SK-N-SH (cell line): ENCODE data around the gene NCAPH2. TPM values are rescaled to one million over a fixed set of nuclear protein-coding genes. Genes with fewer than 3 reads are reported as not detected.

Experiments
- CTCF ChIA-PET: fragments of 300-600, 350-600 bp; formaldehyde crosslinking; extraction: SDS; loops from one replicate; lab custom pipeline; 2021; lab: Yijun Ruan, JAX
- POLR2A ChIA-PET: fragments of 350-600 bp; sonication (Branson Sonifier 250); formaldehyde crosslinking; extraction: SDS; loops from one replicate; lab custom pipeline; 2020; ENCODE audit warnings: antibody characterized with exemption, inconsistent platforms; lab: Yijun Ruan, JAX
- DNase-seq: peaks from one replicate; pipeline ENCODE4 v3.0.0; 2012
- H2AFZ ChIP-seq: fragments of 200-600 bp; sonication (generic); 2 replicates; pipeline ENCODE4 v1.8.1; 2016; ENCODE audit warnings: antibody characterized with exemption, mild to moderate bottlenecking, low read depth
- H3F3A ChIP-seq: fragments of 200-600 bp; sonication (generic); replicated peaks from 2 replicates; pipeline ENCODE3; 2016; ENCODE audit warnings: antibody characterized with exemption, mild to moderate bottlenecking; ENCODE audit not compliant: insufficient read depth
- H3K27ac ChIP-seq, 2 experiments: fragments of 200-500 bp in 1 of 2; fragments of 200-600 bp in 1 of 2; sonication (Bioruptor generic) in 1 of 2; sonication (generic), shearing (Covaris generic) in 1 of 2; 2 replicates each; pipeline versions ENCODE4 v1.5.1 to v1.6.1; 2014 to 2016; ENCODE audit warnings: low read depth in 2 of 2, inconsistent platforms in 1 of 2, low read length in 1 of 2, mild to moderate bottlenecking in 1 of 2, mixed read lengths in 1 of 2
- H3K27me3 ChIP-seq: fragments of 200-600 bp; sonication (generic), shearing (Covaris generic); 2 replicates; pipeline ENCODE4 v1.6.1; 2016; ENCODE audit warnings: mixed run types; ENCODE audit not compliant: insufficient read depth
- H3K36me3 ChIP-seq, 2 experiments: fragments of 200-500 bp in 1 of 2; fragments of 200-600 bp in 1 of 2; sonication (Bioruptor generic) in 1 of 2; sonication (generic) in 1 of 2; replicated peaks in 1 of 2; 2 replicates each; pipeline versions ENCODE3 to v1.5.1; 2014 to 2016; ENCODE audit warnings: low read length in 1 of 2, mild to moderate bottlenecking in 1 of 2; ENCODE audit not compliant: insufficient read depth in 2 of 2, control insufficient read depth in 1 of 2
- H3K4me1 ChIP-seq, 2 experiments: fragments of 200-500 bp in 1 of 2; fragments of 200-600 bp in 1 of 2; sonication (Bioruptor generic) in 1 of 2; sonication (generic), shearing (Covaris generic) in 1 of 2; 2 replicates each; pipeline versions ENCODE4 v1.5.1 to v1.6.1; 2014 to 2016; ENCODE audit warnings: low read depth in 1 of 2, low read length in 1 of 2, mixed run types in 1 of 2; ENCODE audit not compliant: insufficient read depth in 2 of 2, control insufficient read depth in 1 of 2
- H3K4me2 ChIP-seq: fragments of 200-600 bp; sonication (generic), shearing (Covaris generic); 2 replicates; pipeline ENCODE4 v1.6.1; 2017; ENCODE audit warnings: mixed run types
- H3K4me3 ChIP-seq, 2 experiments: fragments of 200-500 bp in 1 of 2; fragments of 200-600 bp in 1 of 2; sonication (Bioruptor generic) in 1 of 2; sonication (generic), shearing (Covaris generic) in 1 of 2; 2 replicates each; pipeline versions ENCODE4 v1.5.1 to v1.8.1; 2014 to 2016; ENCODE audit warnings: low read depth in 2 of 2, inconsistent platforms in 1 of 2, low read length in 1 of 2, mild to moderate bottlenecking in 1 of 2, mixed read lengths in 1 of 2, moderate library complexity in 1 of 2
- H3K79me2 ChIP-seq: fragments of 200-600 bp; sonication (generic); 2 replicates; pipeline ENCODE4 v1.8.1; 2017; ENCODE audit warnings: mild to moderate bottlenecking; ENCODE audit not compliant: insufficient read depth
- H3K9ac ChIP-seq: fragments of 200-600 bp; sonication (generic); 2 replicates; pipeline ENCODE4 v1.6.1; 2017; ENCODE audit warnings: mixed run types
- H3K9me2 ChIP-seq: fragments of 200-600 bp; sonication (generic); 2 replicates; pipeline ENCODE4 v1.6.1; 2017; ENCODE audit warnings: mixed run types
- H3K9me3 ChIP-seq: fragments of 200-600 bp; sonication (generic); 2 replicates; pipeline ENCODE4 v1.6.1; 2017; ENCODE audit warnings: mixed run types, mild to moderate bottlenecking, moderate library complexity
- H4K20me1 ChIP-seq: fragments of 200-600 bp; sonication (generic); 2 replicates; pipeline ENCODE4 v1.6.1; 2017; ENCODE audit warnings: mild to moderate bottlenecking, mixed run types; ENCODE audit not compliant: insufficient read depth
- EP300 ChIP-seq, 2 experiments: IDR thresholded peaks; 2 replicates each; pipeline versions ENCODE4 v1.4.0 to v1.6.1; 2012; ENCODE audit warnings: borderline replicate concordance in 1 of 2, low read depth in 1 of 2, low read length in 1 of 2
- FOSL2 ChIP-seq: IDR thresholded peaks from 2 replicates; pipeline ENCODE4 v1.4.0; 2012; ENCODE audit warnings: low read depth, mild to moderate bottlenecking, moderate library complexity, borderline replicate concordance
- FOXJ3 ChIP-seq: sonication (generic); formaldehyde crosslinking; IDR thresholded peaks from 2 replicates; pipeline ENCODE4 v1.5.1; 2020; ENCODE audit warnings: mild to moderate bottlenecking, missing genetic modification reagents
- GABPA ChIP-seq: IDR thresholded peaks from 2 replicates; pipeline ENCODE4 v1.4.0; 2012; ENCODE audit warnings: low read depth, mild to moderate bottlenecking
- GATA2 ChIP-seq: sonication (generic); formaldehyde crosslinking; IDR thresholded peaks from 2 replicates; pipeline ENCODE4 v1.5.0; 2020; ENCODE audit warnings: mild to moderate bottlenecking, missing genetic modification reagents
- MXI1 ChIP-seq: IDR thresholded peaks from 2 replicates; pipeline ENCODE4 v1.6.1; 2012; ENCODE audit warnings: mild to moderate bottlenecking, low read depth, low read length, improper control_type of control experiment
- NFIC ChIP-seq: IDR thresholded peaks from 2 replicates; pipeline ENCODE4 v1.4.0; 2012; ENCODE audit warnings: borderline replicate concordance
- POLR2AphosphoS5 ChIP-seq: IDR thresholded peaks from 2 replicates; pipeline ENCODE4 v1.6.1; 2012; ENCODE audit warnings: low read depth, low read length
- RFX5 ChIP-seq: IDR thresholded peaks from 2 replicates; pipeline ENCODE4 v1.6.1; 2012; ENCODE audit warnings: mild to moderate bottlenecking, improper control_type of control experiment, low read length
- SMC3 ChIP-seq: IDR thresholded peaks from 2 replicates; pipeline ENCODE4 v1.6.1; 2012; ENCODE audit warnings: low read depth, low read length, improper control_type of control experiment
- TAF1 ChIP-seq: IDR thresholded peaks from 2 replicates; pipeline ENCODE4 v1.6.1; 2012; ENCODE audit warnings: low read depth, mild to moderate bottlenecking, low read length, moderate library complexity, borderline replicate concordance
- YY1 ChIP-seq: IDR thresholded peaks from 2 replicates; pipeline ENCODE4 v1.4.0; 2012; ENCODE audit warnings: low read depth, mild to moderate bottlenecking
- WGBS: methylation state at CpG from one replicate; pipeline ENCODE4 v1.1.6; 2017; ENCODE audit warnings: low lambda C conversion rate; 5-methylcytosine and 5-hydroxymethylcytosine counted together
- polyA plus RNA-seq, 3 experiments: library from polyadenylated mRNA; depleted of rRNA; stranded (reverse); fragments of >200 nt; gene quantifications; 2 replicates each; pipeline ENCODE4 v1.2.3, GENCODE V29; 2012
- TF ChIP-seq, protein P1 (sequence below): IDR thresholded peaks from 2 replicates; pipeline ENCODE4 v1.4.0; 2012; ENCODE audit warnings: low read depth, borderline replicate concordance
- TF ChIP-seq, protein P2 (sequence below): fragments of 150-350 bp; IDR thresholded peaks from 2 replicates; pipeline ENCODE4 v1.6.1; 2016; ENCODE audit warnings: mild to moderate bottlenecking, low read depth, low read length

Gene NCAPH2
- polyA plus RNA-seq, 1 of the 3 experiments (the other 2 are of a cell fraction): 22.4 TPM

DNA sequence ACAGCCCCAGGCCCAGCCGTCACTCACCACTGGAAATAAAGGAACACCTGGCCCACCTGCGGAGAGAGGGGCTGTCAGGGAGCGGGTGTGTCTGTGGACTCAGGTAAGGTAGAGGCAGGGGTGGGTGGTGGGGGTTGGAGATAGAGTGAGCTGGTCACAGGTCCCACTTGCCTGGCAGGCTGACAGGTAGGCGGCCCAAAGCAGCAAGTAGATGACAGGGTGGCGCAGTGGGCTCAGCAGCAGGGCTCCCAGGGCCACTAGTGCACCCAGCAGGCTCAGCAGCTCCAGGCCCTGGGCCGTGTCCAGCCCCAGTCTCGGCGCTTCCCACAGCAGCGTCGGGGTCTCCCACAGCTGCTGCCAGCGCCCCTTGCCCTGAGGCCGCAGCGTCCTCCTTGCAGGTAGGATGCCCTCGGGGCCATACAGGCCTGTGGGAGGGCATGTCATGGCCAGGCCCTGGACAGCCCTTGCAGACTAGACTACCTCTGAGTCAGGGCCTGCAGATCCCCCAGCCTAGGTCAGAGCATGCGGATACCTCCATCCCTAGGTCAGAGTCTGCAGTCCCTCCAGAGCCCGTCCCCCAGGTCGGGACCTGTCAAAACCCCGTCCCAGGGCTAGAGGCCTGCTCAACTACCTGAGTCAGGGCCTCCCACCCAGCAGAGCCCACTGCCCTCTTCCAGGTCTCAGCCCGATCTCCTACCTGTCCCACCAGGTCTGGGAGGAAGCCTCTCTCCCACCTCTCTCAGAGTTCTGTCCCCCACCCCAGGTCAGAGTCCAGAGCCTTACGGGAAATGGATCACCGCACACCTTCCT is 1.2 kb upstream of the NCAPH2 start:
- H3K4me2 ChIP-seq: peak overlapping the region; percentile 92
- WGBS: 27% methylated on average over 8 of the region's 21 CpGs
- peaks cover 60% of the 10 kb centered on the region for H3K79me2 ChIP-seq
- peak overlapping the region; percentile 79; the same call in 1 of the 2 replicates for H2AFZ ChIP-seq
- H3K9me3 ChIP-seq: no peaks in the 10 kb centered on the region
- H3K9ac ChIP-seq: peak overlapping the region; percentile 96
- no peak for DNase-seq
- peaks cover 7 to 14% of the 10 kb centered on the region in 2 experiments; a peak in 3 of 4 replicates for H3K4me1 ChIP-seq
- H3K4me3 ChIP-seq: peak overlapping the region; percentile 62 to 81
- TF ChIP-seq POLR2AphosphoS5 (no peak), RFX5 (no peak), EP300 (IDR thresholded peaks at IDR 0.05; ENCODE audit: borderline replicate concordance in 1 of 2, low read depth in 1 of 2, low read length in 1 of 2) (no peak), TAF1 (no peak), NFIC (no peak), FOXJ3 (CRISPR knock-in tag) (no peak), GATA2 (CRISPR knock-in tag) (no peak), GABPA (no peak), FOSL2 (no peak)
- TF ChIP-seq, protein P1, sequence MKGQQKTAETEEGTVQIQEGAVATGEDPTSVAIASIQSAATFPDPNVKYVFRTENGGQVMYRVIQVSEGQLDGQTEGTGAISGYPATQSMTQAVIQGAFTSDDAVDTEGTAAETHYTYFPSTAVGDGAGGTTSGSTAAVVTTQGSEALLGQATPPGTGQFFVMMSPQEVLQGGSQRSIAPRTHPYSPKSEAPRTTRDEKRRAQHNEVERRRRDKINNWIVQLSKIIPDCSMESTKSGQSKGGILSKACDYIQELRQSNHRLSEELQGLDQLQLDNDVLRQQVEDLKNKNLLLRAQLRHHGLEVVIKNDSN: no peak
- TF ChIP-seq, protein P2, sequence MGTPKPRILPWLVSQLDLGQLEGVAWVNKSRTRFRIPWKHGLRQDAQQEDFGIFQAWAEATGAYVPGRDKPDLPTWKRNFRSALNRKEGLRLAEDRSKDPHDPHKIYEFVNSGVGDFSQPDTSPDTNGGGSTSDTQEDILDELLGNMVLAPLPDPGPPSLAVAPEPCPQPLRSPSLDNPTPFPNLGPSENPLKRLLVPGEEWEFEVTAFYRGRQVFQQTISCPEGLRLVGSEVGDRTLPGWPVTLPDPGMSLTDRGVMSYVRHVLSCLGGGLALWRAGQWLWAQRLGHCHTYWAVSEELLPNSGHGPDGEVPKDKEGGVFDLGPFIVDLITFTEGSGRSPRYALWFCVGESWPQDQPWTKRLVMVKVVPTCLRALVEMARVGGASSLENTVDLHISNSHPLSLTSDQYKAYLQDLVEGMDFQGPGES: no peak
- H4K20me1 ChIP-seq: no peaks in the 10 kb centered on the region
- peaks cover 6% of the 10 kb centered on the region for H3F3A ChIP-seq
- peak overlapping the region; percentile 75 to 78; a peak in 3 of 4 replicates for H3K27ac ChIP-seq
- CTCF ChIA-PET: interaction anchor here (0.9 to 1.1 kb wide), 3 partner anchors 9 to 21 kb away, joined by 3 to 5 read pairs (median 4); partner anchors contain the start of gene SCO2
- H3K27me3 ChIP-seq: no peaks in the 10 kb centered on the region
- no peaks in the 10 kb centered on the region for H3K9me2 ChIP-seq
- POLR2A ChIA-PET: interaction anchor here (1.4 kb wide), 1 partner anchor 17 kb away, joined by 4 read pairs; no protein-coding TSS in a partner anchor
- peaks cover 0 to 18% of the 10 kb centered on the region in 2 experiments for H3K36me3 ChIP-seq

DNA sequence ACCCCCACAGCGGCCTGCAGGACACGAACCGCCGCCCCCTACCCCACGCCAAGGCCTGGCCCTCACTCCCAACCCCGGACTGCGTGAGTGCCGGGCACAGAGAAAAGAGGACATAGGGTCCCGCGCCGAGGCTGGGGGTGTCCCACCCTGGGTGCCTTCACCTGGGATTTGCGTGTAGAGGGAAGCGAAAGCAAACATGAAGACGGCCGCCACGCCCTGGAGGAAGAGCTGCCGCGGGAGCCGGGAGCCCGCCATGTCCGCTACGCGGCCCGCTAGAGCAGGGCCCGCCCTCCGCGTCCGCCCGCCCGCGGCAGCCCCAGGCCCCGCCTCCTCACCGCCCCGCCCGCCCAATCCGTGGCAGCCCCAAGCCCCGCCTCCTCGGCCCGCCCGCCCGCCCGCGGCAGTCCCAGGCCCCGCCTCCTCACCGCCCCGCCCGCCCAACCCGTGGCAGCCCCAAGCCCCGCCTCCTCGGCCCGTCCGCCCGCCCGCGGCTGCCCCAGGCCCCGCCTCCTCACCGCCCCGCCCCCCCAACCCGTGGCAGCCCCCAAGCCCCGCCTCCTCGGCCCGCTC is 518 bp upstream of the NCAPH2 start, which contains the start of gene LMF2:
LMF2 (minus strand) TSS at position 282 of the 570 bp plus-strand sequence; CDS start at position 255, 27 bp downstream.
- H3K79me2 ChIP-seq: peaks cover 67% of the 10 kb centered on the region
- peak within 1 kb of the TSS; percentile 79 for H2AFZ ChIP-seq
- 1% methylated on average over 11 of the region's 62 CpGs for WGBS
- DNase-seq: peak; percentile 98
- peak within 1 kb of the TSS; percentile 96 for H3K9ac ChIP-seq
- H3K9me2 ChIP-seq: no peaks in the 10 kb centered on the region
- peak within 1 kb of the TSS; percentile 81 to 85 for H3K4me3 ChIP-seq
- no peaks in the 10 kb centered on the region for H3K27me3 ChIP-seq
- POLR2A ChIA-PET: interaction anchor here (0.7 to 2.0 kb wide), 4 partner anchors 11 to 94 kb away, joined by 4 to 11 read pairs (median 4); partner anchors contain the start of gene SCO2
- H3K4me2 ChIP-seq: peak within 1 kb of the TSS; percentile 96
- H4K20me1 ChIP-seq: 0 out of 2 replicates have a peak, but pooled peaks cover under 1% of the 10 kb centered on the region
- TF ChIP-seq TAF1 (peak; percentile 46; the same call in 1 of the 2 replicates), GATA2 (CRISPR knock-in tag) (no peak), POLR2AphosphoS5 (peak; percentile 64), SMC3 (no peak), YY1 (peak; percentile 62; the same call in 1 of the 2 replicates), MXI1 (peak; percentile 33; the same call in 1 of the 2 replicates)
- peaks cover 0 to 14% of the 10 kb centered on the region in 2 experiments for H3K36me3 ChIP-seq
- no peaks in the 10 kb centered on the region for H3K9me3 ChIP-seq
- peaks cover 7 to 14% of the 10 kb centered on the region in 2 experiments; a peak in 3 of 4 replicates for H3K4me1 ChIP-seq
- CTCF ChIA-PET: interaction anchor here (0.8 to 3.1 kb wide), 4 partner anchors 10 to 55 kb away, joined by 3 to 14 read pairs (median 9); partner anchors contain the start of genes SCO2 and SYCE3
- H3F3A ChIP-seq: peaks cover 6% of the 10 kb centered on the region
- peak within 1 kb of the TSS; percentile 75 to 83 for H3K27ac ChIP-seq
